Endothelial cell (in vitro differentiated cells): ENCODE measurements around the gene WDFY3. TPM values are rescaled to one million over a fixed set of nuclear protein-coding genes. Genes with fewer than 3 reads are reported as not detected.
A peak's percentile ranks its signal among the peaks of the same experiment; 100 is the strongest.

Source experiments
- DNase-seq: peaks from one replicate; pipeline ENCODE4 v3.0.0; 2021; ENCODE audit warnings: low spot score
- H3K27ac Mint-ChIP-seq: one replicate; pipeline ENCODE4 v1.8.0; 2021; ENCODE audit warnings: mixed read lengths, inconsistent platforms; ENCODE audit not compliant: unreplicated experiment
- H3K27me3 Mint-ChIP-seq: one replicate; pipeline ENCODE4 v1.8.0; 2021; ENCODE audit warnings: mild to moderate bottlenecking, moderate library complexity, mixed read lengths, inconsistent platforms; ENCODE audit not compliant: unreplicated experiment
- H3K36me3 Mint-ChIP-seq: one replicate; pipeline ENCODE4 v1.8.0; 2021; ENCODE audit warnings: mild to moderate bottlenecking, low read depth, mixed read lengths, inconsistent platforms; ENCODE audit not compliant: unreplicated experiment
- H3K4me1 Mint-ChIP-seq: one replicate; pipeline ENCODE4 v1.8.0; 2021; ENCODE audit warnings: mild to moderate bottlenecking, mixed read lengths, inconsistent platforms; ENCODE audit not compliant: unreplicated experiment
- H3K4me3 Mint-ChIP-seq: one replicate; pipeline ENCODE4 v1.8.0; 2021; ENCODE audit warnings: mild to moderate bottlenecking, mixed read lengths, inconsistent platforms; ENCODE audit not compliant: unreplicated experiment
- H3K9me3 Mint-ChIP-seq: one replicate; pipeline ENCODE4 v1.8.0; 2021; ENCODE audit warnings: mixed read lengths, inconsistent platforms; ENCODE audit not compliant: unreplicated experiment
- CTCF ChIP-seq: fragments of 200-600 bp; sonication (generic); IDR thresholded peaks from one replicate; pipeline ENCODE4 v1.5.0; 2021; ENCODE audit warnings: antibody characterized with exemption; ENCODE audit not compliant: unreplicated experiment
- total RNA-seq: library from RNA; stranded (reverse); fragmentation: NEBNext Ultra II Directional; extraction: Animal tissue kit (Norgen Biotek cat#: 25700); gene quantifications from one replicate; pipeline ENCODE4 v1.2.1, GENCODE V29; 2021; ENCODE audit not compliant: unreplicated experiment

The WDFY3 gene
- total RNA-seq, 1 donor from 2014 or later = 94.8 TPM

GRCh38 chr4:84968925-84969324, 2.4 kb upstream of the WDFY3 start:
- peaks cover 7% of the 10 kb centered on the region for H3K36me3 Mint-ChIP-seq
- H3K27me3 Mint-ChIP-seq = peaks cover 14% of the 10 kb centered on the region
- H3K27ac Mint-ChIP-seq = no peak overlapping the region
- no peaks in the 10 kb centered on the region for H3K9me3 Mint-ChIP-seq
- H3K4me3 Mint-ChIP-seq = no peak overlapping the region
- no peak for TF ChIP-seq CTCF
- DNase-seq = no peak
- peaks cover 12% of the 10 kb centered on the region for H3K4me1 Mint-ChIP-seq

- Mint-ChIP-seq H3K36me3 (peaks cover 8% of the 10 kb centered on the region), H3K4me3 (peak overlapping the region; percentile 99), H3K9me3 (no peaks in the 10 kb centered on the region), H3K4me1 (peaks cover 13% of the 10 kb centered on the region), H3K27me3 (peaks cover 14% of the 10 kb centered on the region), H3K27ac (peak overlapping the region; percentile 97)
- TF ChIP-seq CTCF = no peak
- DNase-seq = no peak
These were observed 777 bp upstream of the WDFY3 start for GRCh38 chr4:84967243-84967690.

GRCh38 chr4:84965553-84966381, 723 bp downstream of the WDFY3 start:
- peak overlapping the region; percentile 70 for H3K27ac Mint-ChIP-seq
- peaks cover 17% of the 10 kb centered on the region for H3K4me1 Mint-ChIP-seq
- H3K36me3 Mint-ChIP-seq = peaks cover 11% of the 10 kb centered on the region
- TF ChIP-seq CTCF = peak; percentile 16
- H3K9me3 Mint-ChIP-seq = no peaks in the 10 kb centered on the region
- H3K27me3 Mint-ChIP-seq = peaks cover 14% of the 10 kb centered on the region
- peak overlapping the region; percentile 92 for H3K4me3 Mint-ChIP-seq
- peak; percentile 76 for DNase-seq

GRCh38 chr4:84964995-84965552, 1.4 kb downstream of the WDFY3 start:
- Mint-ChIP-seq H3K27me3 (peaks cover 14% of the 10 kb centered on the region), H3K4me1 (peaks cover 20% of the 10 kb centered on the region), H3K27ac (peak overlapping the region; percentile 70), H3K9me3 (no peaks in the 10 kb centered on the region), H3K4me3 (peak overlapping the region; percentile 92), H3K36me3 (peaks cover 11% of the 10 kb centered on the region)
- DNase-seq = no peak
- no peak for TF ChIP-seq CTCF

DNA sequence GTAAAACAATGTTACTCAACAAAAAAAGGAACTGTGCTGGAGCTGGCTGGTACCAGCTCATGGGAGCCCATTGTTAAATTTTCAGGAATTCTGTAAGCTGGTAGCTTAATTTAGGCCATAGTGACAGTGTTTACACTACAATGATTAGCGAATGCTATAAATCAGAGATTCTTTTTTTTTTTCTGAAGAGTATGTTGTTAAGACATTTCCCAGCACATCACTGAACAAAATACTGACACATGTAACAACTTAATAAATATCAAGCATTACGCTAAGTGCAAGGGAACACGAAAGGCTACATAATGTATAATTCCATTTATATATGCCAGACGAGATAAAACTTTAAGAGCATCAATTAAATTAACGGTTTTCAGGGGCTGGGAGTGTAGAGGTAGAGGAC, 4.4 kb downstream of the WDFY3 start:
- H3K9me3 Mint-ChIP-seq = no peaks in the 10 kb centered on the region
- no peak for DNase-seq
- H3K4me1 Mint-ChIP-seq = peaks cover 16% of the 10 kb centered on the region
- TF ChIP-seq CTCF = no peak
- peaks cover 10% of the 10 kb centered on the region for H3K27me3 Mint-ChIP-seq
- peaks cover 9% of the 10 kb centered on the region for H3K36me3 Mint-ChIP-seq
- peak overlapping the region; percentile 75 for H3K27ac Mint-ChIP-seq
- no peak overlapping the region for H3K4me3 Mint-ChIP-seq
